LNCaP clone FGC (cell line): ENCODE data around the gene IHH.

ENCODE experiments used
- DNase-seq: peaks from one replicate; pipeline ENCODE4 v3.0.0-alpha.2; 2011; ENCODE audit warnings: low read depth
- H3K4me3 ChIP-seq: 2 replicates; pipeline ENCODE4 v1.5.1; 2011; ENCODE audit warnings: mild to moderate bottlenecking, low read depth, low read length, control low read depth
- CTCF ChIP-seq: IDR thresholded peaks from 2 replicates; pipeline ENCODE4 v1.5.1; 2012; ENCODE audit warnings: mild to moderate bottlenecking; ENCODE audit not compliant: control insufficient read depth, insufficient read depth; ENCODE audit errors: extremely low read depth

IHH gene

DNA sequence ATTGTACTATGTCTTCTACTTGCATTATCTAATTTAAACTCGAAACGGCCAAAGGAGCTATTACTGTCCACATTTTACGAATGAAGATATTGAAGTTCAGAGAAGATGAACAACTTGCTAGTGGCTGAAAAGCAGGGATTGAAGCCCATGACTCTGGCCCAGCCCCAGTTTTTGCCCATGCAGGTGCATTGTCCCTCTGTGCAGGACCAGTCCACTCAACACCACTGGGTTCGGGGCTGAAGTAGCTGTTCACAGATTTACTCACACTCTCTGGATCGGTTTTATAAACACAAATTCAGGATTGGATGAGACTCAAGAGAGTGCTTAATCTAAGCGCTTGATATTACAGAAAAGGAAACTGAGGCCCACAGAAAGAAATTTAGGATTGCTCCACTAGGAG is 1.4 kb upstream of the IHH start:
- no peak overlapping the region for H3K4me3 ChIP-seq
- DNase-seq: no peak

GRCh38 chr2:219059725-219060682 is 717 bp downstream of the IHH start:
- no peak for TF ChIP-seq CTCF

More for the DNA sequence above, 1.4 kb upstream of the IHH start:
- no peak for TF ChIP-seq CTCF

DNA sequence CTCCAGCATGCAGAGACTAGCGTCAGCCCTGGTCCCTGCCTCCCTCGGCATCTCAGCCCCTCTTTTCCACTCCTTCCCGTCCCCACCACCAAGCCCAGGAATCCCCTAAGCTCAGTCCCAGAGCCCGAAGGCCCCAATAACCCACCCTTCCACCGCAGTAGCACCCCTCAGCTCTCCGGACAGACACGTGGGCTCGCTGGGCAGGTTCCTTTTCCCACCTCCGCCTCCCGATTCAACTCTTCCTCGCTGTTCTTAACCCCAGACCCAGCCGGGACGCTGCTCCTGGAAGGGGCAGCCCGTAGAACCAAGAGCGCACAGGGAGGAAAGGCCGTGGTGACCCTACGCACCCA is 1.4 kb downstream of the IHH start:
- DNase-seq: no peak
- TF ChIP-seq CTCF: no peak
- H3K4me3 ChIP-seq: no peak overlapping the region

More at GRCh38 chr2:219059725-219060682, 717 bp downstream of the IHH start:
- no peak overlapping the region for H3K4me3 ChIP-seq
- no peak for DNase-seq

DNA sequence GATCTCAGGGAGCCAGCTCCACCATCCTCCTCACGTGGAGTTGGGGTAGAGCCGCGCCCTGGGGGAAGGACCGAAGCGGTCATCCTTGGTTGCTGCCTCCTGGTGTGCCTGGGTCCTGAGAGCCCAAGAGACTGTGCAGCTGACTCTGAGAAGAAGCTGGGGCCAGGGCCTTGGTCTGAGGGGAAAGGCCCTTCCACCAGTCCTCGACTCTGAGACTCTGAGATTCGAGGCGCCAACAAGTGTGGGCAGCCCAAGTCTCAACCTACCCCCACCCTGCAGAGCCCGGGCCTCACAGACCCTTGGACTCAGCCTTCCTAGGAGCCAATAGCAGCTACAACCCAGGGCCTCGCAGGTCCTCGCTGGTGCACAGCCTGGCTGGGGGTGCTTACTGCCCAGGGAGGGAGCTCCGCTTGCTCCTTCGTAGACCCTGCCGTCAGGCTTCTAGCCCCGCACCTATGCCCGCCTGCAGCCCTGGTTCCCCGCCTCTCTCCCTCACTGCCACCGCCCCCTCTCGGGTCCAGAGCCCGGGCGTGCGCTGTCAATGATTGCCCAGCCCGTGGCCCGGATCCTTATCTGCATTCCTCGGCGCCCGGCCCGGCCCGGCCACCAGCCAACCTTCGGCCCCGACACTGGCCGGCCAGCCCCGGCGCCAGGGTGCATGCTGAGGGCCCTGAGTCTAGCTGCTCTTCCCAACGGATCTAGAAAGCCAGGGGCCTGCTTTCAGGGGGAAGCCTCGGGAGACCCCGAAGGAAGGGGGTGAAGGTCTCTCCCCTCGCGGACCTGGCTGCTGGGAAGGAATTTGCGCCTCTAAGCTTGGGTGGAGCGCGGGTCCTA is 2.0 kb downstream of the IHH start:
- no peak for TF ChIP-seq CTCF
- no peak overlapping the region for H3K4me3 ChIP-seq
- DNase-seq: no peak

DNA sequence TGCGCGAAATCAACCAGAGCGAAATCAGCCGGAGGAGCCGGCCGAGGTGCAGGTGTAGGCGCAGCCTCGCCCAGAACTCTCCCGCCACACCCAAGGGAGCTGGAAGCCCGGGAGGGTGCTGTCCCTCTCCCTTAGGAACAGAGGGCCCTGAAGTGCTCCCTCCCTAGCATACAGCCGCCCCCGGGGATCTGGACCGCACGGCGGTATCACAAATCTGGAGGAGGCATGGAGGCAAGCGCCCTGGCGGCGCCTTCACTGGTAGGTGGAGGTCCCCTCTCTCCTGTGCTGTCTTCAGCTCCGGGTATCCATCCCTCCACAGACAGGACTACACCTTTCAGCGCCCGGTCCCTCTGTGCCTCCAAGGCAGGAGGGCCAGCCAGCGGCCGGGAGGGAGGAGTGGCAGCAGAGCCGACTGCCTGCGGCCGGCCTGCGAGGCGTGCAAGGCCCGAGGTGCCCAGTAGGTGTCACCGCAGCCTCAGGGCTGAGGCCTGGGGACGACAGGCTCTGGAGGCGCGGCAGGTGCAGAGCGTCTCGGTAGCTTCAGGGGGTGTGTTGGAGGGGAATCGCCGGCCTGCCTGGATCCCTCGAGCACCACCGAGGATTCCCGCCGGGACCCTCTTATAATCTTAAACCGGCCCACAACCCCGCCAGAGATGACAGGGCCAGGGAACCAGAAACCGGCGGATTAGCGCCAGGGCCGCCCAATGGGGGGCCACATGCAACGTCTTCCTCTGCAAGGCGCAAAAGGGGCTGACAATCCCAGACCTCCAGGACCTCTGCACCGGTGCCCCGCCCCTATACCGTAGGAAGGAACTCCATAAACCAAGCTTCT is 2.8 kb downstream of the IHH start:
- DNase-seq: peak; percentile 21
- peak; percentile 98 for TF ChIP-seq CTCF
- no peak overlapping the region for H3K4me3 ChIP-seq

DNA sequence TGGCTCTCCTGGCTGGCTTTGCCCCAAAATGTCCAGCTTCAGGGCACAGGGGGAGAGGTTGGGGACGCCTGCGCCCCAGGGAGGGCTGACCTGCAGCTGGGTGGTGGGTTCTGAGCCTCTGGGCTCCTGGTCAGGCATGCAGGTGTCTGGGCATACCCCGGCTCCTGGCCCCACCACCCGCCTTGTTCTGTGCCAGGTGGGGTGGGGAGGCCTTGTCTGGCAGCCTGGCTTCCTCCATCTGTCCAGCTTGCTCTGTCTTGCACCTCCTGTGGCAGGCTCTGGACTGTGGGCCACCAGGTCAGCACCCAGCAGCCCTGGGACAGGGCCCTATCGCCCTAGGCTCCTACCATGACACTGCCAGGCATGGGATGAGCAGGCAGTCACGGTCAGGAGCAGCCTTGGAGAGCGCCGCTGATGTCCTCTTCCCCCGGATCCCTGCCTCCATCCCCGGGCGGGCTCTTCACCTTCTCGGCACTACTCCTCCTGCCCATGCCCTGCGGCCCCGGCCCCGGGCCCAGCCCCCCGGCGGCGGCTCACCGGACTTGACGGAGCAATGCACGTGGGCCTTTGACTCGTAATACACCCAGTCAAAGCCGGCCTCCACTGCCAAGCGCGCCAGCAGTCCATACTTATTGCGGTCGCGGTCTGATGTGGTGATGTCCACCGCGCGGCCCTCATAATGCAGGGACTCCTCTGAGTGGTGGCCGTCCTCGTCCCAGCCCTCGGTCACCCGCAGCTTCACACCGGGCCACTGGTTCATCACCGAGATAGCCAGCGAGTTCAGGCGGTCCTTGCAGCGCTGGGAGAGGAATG is 3.6 kb downstream of the IHH start:
- DNase-seq: no peak
- H3K4me3 ChIP-seq: no peak overlapping the region
- no peak for TF ChIP-seq CTCF
